Measurements from ENCODE around the gene NUP93. TPM values are rescaled to one million over a fixed set of nuclear protein-coding genes. Genes with fewer than 3 reads are reported as not detected.

NUP93 gene
- total and polyA plus RNA-seq, 4 experiments from 2014 or later, result 48.0 to 73.2 (median 59.8) TPM

GRCh38 chr16:56886296-56886695 lies 156.4 kb downstream of the NUP93 start:
- ChIA-PET POLR2A (ENCODE audit: partially characterized antibody) (no interaction called here), CTCF (ENCODE audit: partially characterized antibody) (interaction anchor here (1.0 kb wide), 1 partner anchor 43 kb away, joined by 3 read pairs; no protein-coding TSS in a partner anchor)
- no peaks in the 10 kb centered on the region for H3K27me3 Mint-ChIP-seq
- no peaks in the 10 kb centered on the region for H3K4me1 Mint-ChIP-seq
- H3K4me1 ChIP-seq (ENCODE audit: insufficient read depth, low read length), result no peaks in the 10 kb centered on the region
- no peak overlapping the region for H3K4me3 Mint-ChIP-seq
- no peaks in the 10 kb centered on the region for H3K36me3 ChIP-seq (ENCODE audit: insufficient read depth, low read length)
- H3K9me3 Mint-ChIP-seq, result no peaks in the 10 kb centered on the region
- no peak overlapping the region for H3K27ac ChIP-seq (ENCODE audit: low read depth, low read length)
- no peaks in the 10 kb centered on the region for H3K9me3 ChIP-seq (ENCODE audit: control insufficient read depth in 1 of 2, low read length in 2 of 2)
- H3K27ac Mint-ChIP-seq, result no peak overlapping the region
- intact Hi-C loops (cut with micrococcal nuclease), result no loop called here
- no peak for DNase-seq
- H3K36me3 Mint-ChIP-seq, result no peaks in the 10 kb centered on the region
- no peaks in the 10 kb centered on the region for H3K27me3 ChIP-seq (ENCODE audit: insufficient read depth, low read length)
- H3K4me3 ChIP-seq (ENCODE audit: low read length in 2 of 2), result no peak overlapping the region

GRCh38 chr16:56886826-56887225 lies 156.9 kb downstream of the NUP93 start:
- no peaks in the 10 kb centered on the region for H3K36me3 ChIP-seq (ENCODE audit: insufficient read depth, low read length)
- H3K4me3 Mint-ChIP-seq, result no peak overlapping the region
- H3K27ac ChIP-seq (ENCODE audit: low read depth, low read length), result no peak overlapping the region
- ChIA-PET POLR2A (ENCODE audit: partially characterized antibody) (no interaction called here), CTCF (ENCODE audit: partially characterized antibody) (interaction anchor here (1.0 kb wide), 1 partner anchor 43 kb away, joined by 3 read pairs; no protein-coding TSS in a partner anchor)
- no peaks in the 10 kb centered on the region for H3K27me3 Mint-ChIP-seq
- no peaks in the 10 kb centered on the region for H3K9me3 Mint-ChIP-seq
- intact Hi-C loops (cut with micrococcal nuclease), result no loop called here
- H3K4me1 Mint-ChIP-seq, result no peaks in the 10 kb centered on the region
- no peak overlapping the region for H3K4me3 ChIP-seq (ENCODE audit: low read length in 2 of 2)
- no peaks in the 10 kb centered on the region for H3K4me1 ChIP-seq (ENCODE audit: insufficient read depth, low read length)
- no peaks in the 10 kb centered on the region for H3K36me3 Mint-ChIP-seq
- DNase-seq, result no peak
- no peaks in the 10 kb centered on the region for H3K9me3 ChIP-seq (ENCODE audit: control insufficient read depth in 1 of 2, low read length in 2 of 2)
- H3K27me3 ChIP-seq (ENCODE audit: insufficient read depth, low read length), result no peaks in the 10 kb centered on the region
- H3K27ac Mint-ChIP-seq, result no peak overlapping the region

DNA sequence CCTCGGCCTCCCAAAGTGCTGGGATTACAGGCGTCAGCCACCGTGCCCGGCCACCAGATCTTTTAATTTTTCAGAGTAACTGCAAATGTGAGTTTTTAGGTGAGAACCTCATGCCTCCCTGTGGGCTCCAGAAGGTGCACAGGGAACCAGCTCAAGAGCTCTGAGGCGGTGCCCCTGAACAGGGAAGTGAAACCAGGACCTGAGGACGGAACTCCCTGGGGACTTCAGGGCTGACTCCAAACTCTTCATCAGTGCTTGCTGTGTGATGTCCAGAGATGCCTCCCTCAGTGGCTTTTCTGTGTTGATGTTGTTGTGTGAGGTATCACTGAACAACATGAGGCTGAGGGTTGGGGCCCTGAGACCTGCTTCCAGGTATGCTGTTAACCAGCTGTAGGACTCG lies 158.9 kb downstream of the NUP93 start:
- DNase-seq, result no peak
- Histone ChIP-seq H3K4me1 (ENCODE audit: insufficient read depth, low read length) (no peaks in the 10 kb centered on the region), H3K36me3 (ENCODE audit: insufficient read depth, low read length) (no peaks in the 10 kb centered on the region), H3K4me3 (ENCODE audit: low read length in 2 of 2) (no peak overlapping the region), H3K9me3 (ENCODE audit: control insufficient read depth in 1 of 2, low read length in 2 of 2) (no peaks in the 10 kb centered on the region), H3K27ac (ENCODE audit: low read depth, low read length) (no peak overlapping the region), H3K27me3 (ENCODE audit: insufficient read depth, low read length) (no peaks in the 10 kb centered on the region)
- ChIA-PET CTCF (ENCODE audit: partially characterized antibody) (no interaction called here), POLR2A (ENCODE audit: partially characterized antibody) (interaction anchor here (0.6 kb wide), 1 partner anchor 119 kb away, joined by 4 read pairs; no protein-coding TSS in a partner anchor)
- Mint-ChIP-seq H3K36me3 (no peaks in the 10 kb centered on the region), H3K27me3 (no peaks in the 10 kb centered on the region), H3K4me3 (no peak overlapping the region), H3K9me3 (no peaks in the 10 kb centered on the region), H3K27ac (no peak overlapping the region), H3K4me1 (no peaks in the 10 kb centered on the region)
- intact Hi-C loops (cut with micrococcal nuclease), result no loop called here

DNA sequence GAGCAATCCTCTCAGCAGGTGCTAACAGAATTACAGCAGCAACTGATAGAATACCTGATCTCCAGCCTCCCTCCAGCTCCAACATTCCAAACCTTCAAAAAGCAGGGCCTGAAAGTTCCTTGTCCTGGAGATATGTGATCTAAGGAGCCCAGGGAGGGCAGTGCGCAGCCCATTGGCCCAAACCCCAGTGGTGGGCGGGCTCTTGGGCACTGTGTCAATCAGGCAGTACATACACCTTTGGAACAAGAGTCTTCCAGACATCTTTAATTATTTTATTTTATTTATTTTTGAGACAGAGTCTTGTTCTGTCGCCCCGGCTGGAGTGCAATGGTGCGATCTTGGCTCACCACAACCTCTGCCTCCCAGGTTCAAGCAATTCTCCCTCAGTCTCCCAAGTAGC lies 159.3 kb downstream of the NUP93 start:
- ChIA-PET CTCF (ENCODE audit: partially characterized antibody) (no interaction called here), POLR2A (ENCODE audit: partially characterized antibody) (interaction anchor here (0.6 kb wide), 1 partner anchor 118 kb away, joined by 4 read pairs; no protein-coding TSS in a partner anchor)
- no peak overlapping the region for H3K4me3 ChIP-seq (ENCODE audit: low read length in 2 of 2)
- H3K27me3 Mint-ChIP-seq, result no peaks in the 10 kb centered on the region
- no peaks in the 10 kb centered on the region for H3K9me3 Mint-ChIP-seq
- H3K36me3 ChIP-seq (ENCODE audit: insufficient read depth, low read length), result no peaks in the 10 kb centered on the region
- no peaks in the 10 kb centered on the region for H3K36me3 Mint-ChIP-seq
- H3K4me1 Mint-ChIP-seq, result no peaks in the 10 kb centered on the region
- H3K4me1 ChIP-seq (ENCODE audit: insufficient read depth, low read length), result no peaks in the 10 kb centered on the region
- H3K4me3 Mint-ChIP-seq, result no peak overlapping the region
- no peaks in the 10 kb centered on the region for H3K27me3 ChIP-seq (ENCODE audit: insufficient read depth, low read length)
- no peaks in the 10 kb centered on the region for H3K9me3 ChIP-seq (ENCODE audit: control insufficient read depth in 1 of 2, low read length in 2 of 2)
- H3K27ac ChIP-seq (ENCODE audit: low read depth, low read length), result no peak overlapping the region
- H3K27ac Mint-ChIP-seq, result no peak overlapping the region
- DNase-seq, result no peak
- intact Hi-C loops (cut with micrococcal nuclease), result no loop called here

DNA sequence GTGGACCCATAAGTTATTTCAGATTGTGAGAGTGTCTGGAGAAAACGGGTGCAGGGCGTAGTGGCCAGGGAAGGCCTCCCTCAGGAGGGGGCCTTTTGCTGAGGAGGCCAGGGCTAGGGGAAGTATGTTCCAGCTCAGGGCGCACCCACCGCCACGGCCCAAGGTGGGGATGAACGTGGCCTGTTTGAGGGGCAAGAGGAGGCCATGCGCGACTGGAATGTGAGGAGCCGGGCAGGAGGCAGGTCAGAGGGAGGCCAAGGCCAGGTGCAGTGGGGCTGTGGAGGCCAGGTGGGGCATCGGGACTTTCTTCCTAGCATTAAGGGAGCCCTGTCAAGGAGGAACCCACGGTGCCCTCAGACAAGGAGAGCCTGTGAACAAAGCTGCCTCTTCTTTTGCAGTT lies 161.8 kb downstream of the NUP93 start:
- H3K9me3 Mint-ChIP-seq, result no peaks in the 10 kb centered on the region

DNA sequence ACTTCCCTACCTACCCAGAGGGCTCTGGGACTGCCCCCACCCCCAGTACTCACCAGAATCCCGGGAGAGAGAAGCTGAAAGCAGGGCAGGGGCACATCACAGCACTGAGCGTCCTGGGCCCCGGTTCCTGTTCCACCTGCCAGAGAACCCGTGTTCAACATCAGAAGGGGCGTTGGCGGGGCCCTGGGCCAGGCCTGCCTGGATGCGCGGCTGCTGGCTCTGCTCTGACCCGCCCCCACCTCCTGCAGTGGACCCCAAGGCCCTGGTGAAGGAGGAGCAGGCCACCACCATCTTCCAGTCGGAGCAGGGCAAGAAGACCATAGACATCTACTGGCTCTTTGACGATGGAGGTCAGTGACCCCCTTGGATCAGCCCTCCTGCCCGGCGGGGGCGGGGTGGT lies 162.8 kb downstream of the NUP93 start:
- Histone ChIP-seq H3K4me1 (ENCODE audit: insufficient read depth, low read length) (no peaks in the 10 kb centered on the region), H3K27ac (ENCODE audit: low read depth, low read length) (no peak overlapping the region), H3K9me3 (ENCODE audit: control insufficient read depth in 1 of 2, low read length in 2 of 2) (no peaks in the 10 kb centered on the region), H3K27me3 (ENCODE audit: insufficient read depth, low read length) (no peaks in the 10 kb centered on the region), H3K4me3 (ENCODE audit: low read length in 2 of 2) (no peak overlapping the region), H3K36me3 (ENCODE audit: insufficient read depth, low read length) (no peaks in the 10 kb centered on the region)
- no peaks in the 10 kb centered on the region for H3K36me3 Mint-ChIP-seq
- no peaks in the 10 kb centered on the region for H3K27me3 Mint-ChIP-seq
- POLR2A ChIA-PET (ENCODE audit: partially characterized antibody), result no interaction called here
- H3K9me3 Mint-ChIP-seq, result no peaks in the 10 kb centered on the region
- H3K27ac Mint-ChIP-seq, result no peak overlapping the region
- no peak for DNase-seq
- intact Hi-C loops (cut with micrococcal nuclease), result no loop called here
- H3K4me3 Mint-ChIP-seq, result no peak overlapping the region
- CTCF ChIA-PET (ENCODE audit: partially characterized antibody), result no interaction called here
- no peaks in the 10 kb centered on the region for H3K4me1 Mint-ChIP-seq

More for the DNA sequence above, 161.8 kb downstream of the NUP93 start:
- intact Hi-C loops (cut with micrococcal nuclease), result no loop called here
- ChIA-PET CTCF (ENCODE audit: partially characterized antibody) (no interaction called here), POLR2A (ENCODE audit: partially characterized antibody) (no interaction called here)
- Mint-ChIP-seq H3K36me3 (no peaks in the 10 kb centered on the region), H3K4me3 (no peak overlapping the region), H3K27ac (no peak overlapping the region), H3K27me3 (no peaks in the 10 kb centered on the region), H3K4me1 (no peaks in the 10 kb centered on the region)
- Histone ChIP-seq H3K27ac (ENCODE audit: low read depth, low read length) (no peak overlapping the region), H3K4me1 (ENCODE audit: insufficient read depth, low read length) (no peaks in the 10 kb centered on the region), H3K36me3 (ENCODE audit: insufficient read depth, low read length) (no peaks in the 10 kb centered on the region), H3K9me3 (ENCODE audit: control insufficient read depth in 1 of 2, low read length in 2 of 2) (no peaks in the 10 kb centered on the region), H3K27me3 (ENCODE audit: insufficient read depth, low read length) (no peaks in the 10 kb centered on the region), H3K4me3 (ENCODE audit: low read length in 2 of 2) (no peak overlapping the region)
- DNase-seq, result no peak

GRCh38 chr16:56894331-56894917 lies 164.5 kb downstream of the NUP93 start:
- intact Hi-C loops (cut with micrococcal nuclease), result no loop called here
- CTCF ChIA-PET (ENCODE audit: partially characterized antibody), result no interaction called here
- H3K36me3 ChIP-seq (ENCODE audit: insufficient read depth, low read length), result no peaks in the 10 kb centered on the region
- DNase-seq, result no peak
- Mint-ChIP-seq H3K4me1 (peaks cover 7 to 11% (median 8%) of the 10 kb centered on the region in 4 donors), H3K36me3 (no peaks in the 10 kb centered on the region), H3K27ac (no peak overlapping the region), H3K4me3 (no peak overlapping the region), H3K27me3 (no peaks in the 10 kb centered on the region), H3K9me3 (no peaks in the 10 kb centered on the region)
- POLR2A ChIA-PET (ENCODE audit: partially characterized antibody), result no interaction called here
- H3K4me3 ChIP-seq (ENCODE audit: low read length in 2 of 2), result no peak overlapping the region
- H3K27me3 ChIP-seq (ENCODE audit: insufficient read depth, low read length), result no peaks in the 10 kb centered on the region
- H3K27ac ChIP-seq (ENCODE audit: low read depth, low read length), result no peak overlapping the region
- H3K4me1 ChIP-seq (ENCODE audit: insufficient read depth, low read length), result peaks cover 10% of the 10 kb centered on the region
- H3K9me3 ChIP-seq (ENCODE audit: control insufficient read depth in 1 of 2, low read length in 2 of 2), result no peaks in the 10 kb centered on the region

DNA sequence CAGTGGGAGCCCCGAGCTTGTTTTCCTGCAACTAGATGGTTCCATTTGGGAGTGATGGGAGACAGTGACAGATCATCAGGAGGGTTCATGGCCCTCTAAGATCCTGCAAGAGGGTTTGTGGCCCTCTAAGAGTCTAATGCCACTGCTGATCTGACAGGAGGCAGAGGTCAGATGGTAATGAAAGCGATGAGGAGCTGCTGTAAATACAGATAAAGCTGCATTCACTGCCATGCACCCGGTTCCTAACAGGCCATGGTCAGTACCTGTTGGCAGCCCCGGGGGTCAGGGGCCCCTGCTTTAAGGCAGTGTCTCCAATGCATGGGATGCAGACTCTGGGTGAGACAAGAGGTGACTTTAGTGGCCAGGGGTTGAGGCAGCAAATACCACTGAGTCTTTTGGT lies 165.9 kb downstream of the NUP93 start:
- H3K4me3 ChIP-seq (ENCODE audit: low read length in 2 of 2), result no peak overlapping the region
- H3K4me1 ChIP-seq (ENCODE audit: insufficient read depth, low read length), result peaks cover 13% of the 10 kb centered on the region
- ChIA-PET POLR2A (ENCODE audit: partially characterized antibody) (no interaction called here), CTCF (ENCODE audit: partially characterized antibody) (no interaction called here)
- H3K27ac ChIP-seq (ENCODE audit: low read depth, low read length), result no peak overlapping the region
- H3K27ac Mint-ChIP-seq, result no peak overlapping the region
- H3K4me1 Mint-ChIP-seq, result peaks cover 8 to 19% (median 14%) of the 10 kb centered on the region in 4 donors
- H3K36me3 ChIP-seq (ENCODE audit: insufficient read depth, low read length), result no peaks in the 10 kb centered on the region
- intact Hi-C loops (cut with micrococcal nuclease), result no loop called here
- H3K9me3 ChIP-seq (ENCODE audit: control insufficient read depth in 1 of 2, low read length in 2 of 2), result no peaks in the 10 kb centered on the region
- H3K27me3 ChIP-seq (ENCODE audit: insufficient read depth, low read length), result no peaks in the 10 kb centered on the region
- no peaks in the 10 kb centered on the region for H3K9me3 Mint-ChIP-seq
- H3K36me3 Mint-ChIP-seq, result no peaks in the 10 kb centered on the region
- H3K4me3 Mint-ChIP-seq, result no peak overlapping the region
- no peak for DNase-seq
- no peaks in the 10 kb centered on the region for H3K27me3 Mint-ChIP-seq
